Upper lobe of left lung (tissue), 4 donors: ENCODE data around the gene SPAG16.

Experiments used
- CTCF ChIP-seq, 6 experiments: fragments of 450-650 bp in 4 of 6; fragments of 200-600 bp in 2 of 6; sonication (generic) in 2 of 6; IDR thresholded peaks; one replicate each; pipeline ENCODE4 v1.5.1; 2016 to 2019; ENCODE audit warnings: antibody characterized with exemption in 6 of 6
- EP300 ChIP-seq, 4 donors: sonication (generic); formaldehyde crosslinking; IDR thresholded peaks; one replicate each; pipeline ENCODE4 v1.5.1; 2017; ENCODE audit warnings: antibody characterized with exemption in 4 of 4, control low read depth in 2 of 4
- POLR2A ChIP-seq, 4 donors: fragments of 450-650 bp; IDR thresholded peaks; one replicate each; pipeline ENCODE4 v1.5.1; 2016 to 2017; ENCODE audit warnings: antibody characterized with exemption in 4 of 4, mild to moderate bottlenecking in 2 of 4

DNA sequence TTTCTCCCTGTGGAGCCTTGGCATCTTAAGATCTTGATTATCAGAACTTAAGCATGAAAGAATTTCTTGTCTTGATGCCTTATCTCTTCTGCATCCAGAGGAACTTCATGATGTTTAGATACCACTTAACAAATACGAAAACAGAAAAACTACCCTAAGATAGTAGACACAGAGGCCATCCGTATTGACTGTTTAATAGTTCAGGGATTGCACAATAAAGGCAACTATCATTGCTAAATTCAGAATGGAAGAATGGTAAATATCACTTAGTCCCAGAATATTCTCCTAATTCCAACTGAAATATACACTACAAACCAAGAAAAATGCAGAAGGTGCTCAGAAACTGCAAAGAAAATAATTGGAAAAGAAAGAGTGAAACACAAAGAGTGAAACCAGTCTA is 912.0 kb downstream of the SPAG16 start:
- TF ChIP-seq CTCF (IDR thresholded peaks at IDR 0.05), result no peak
- TF ChIP-seq EP300 (IDR thresholded peaks at IDR 0.05), result no peak
- TF ChIP-seq POLR2A (IDR thresholded peaks at IDR 0.05), result no peak
